ENCODE results near the gene SYT1. TPM values are rescaled to one million over a fixed set of nuclear protein-coding genes. Genes with fewer than 3 reads are reported as not detected.

SYT1 gene
- polyA plus RNA-seq, 3 donors: 0.72 TPM; not detected in 2

GRCh38 chr12:79302162-79302814 is 437.7 kb downstream of the SYT1 start:
- Histone ChIP-seq H3K9me3 (replicated peaks in 1 of 2; ENCODE audit: control insufficient read depth in 1 of 2, insufficient read depth in 1 of 2, low read length in 2 of 2) (no peaks in the 10 kb centered on the region), H3K27ac (ENCODE audit: low read depth in 1 of 2, low read length in 2 of 2) (no peak overlapping the region), H3K4me2 (replicated peaks; ENCODE audit: extremely low read depth, low read length, poor library complexity, severe bottlenecking) (no peak overlapping the region), H2AFZ (ENCODE audit: insufficient read depth, low read depth, low read length, poor library complexity, severe bottlenecking) (no peak overlapping the region), H3K4me3 (replicated peaks in 1 of 3; ENCODE audit: low read depth in 2 of 3, low read length in 3 of 3) (no peak overlapping the region), H3K4me1 (ENCODE audit: control insufficient read depth in 1 of 2, insufficient read depth in 2 of 2, low read length in 2 of 2) (no peaks in the 10 kb centered on the region), H3K79me2 (ENCODE audit: insufficient read depth, low read length) (no peaks in the 10 kb centered on the region), H3K36me3 (replicated peaks in 1 of 2; ENCODE audit: control insufficient read depth in 1 of 2, insufficient read depth in 2 of 2, low read length in 2 of 2) (no peaks in the 10 kb centered on the region), H3K27me3 (ENCODE audit: control insufficient read depth in 2 of 2, insufficient read depth in 2 of 2, low read length in 2 of 2) (no peaks in the 10 kb centered on the region), H3K9ac (ENCODE audit: insufficient read depth, low read length, poor library complexity, severe bottlenecking) (no peak overlapping the region), H4K20me1 (ENCODE audit: insufficient read depth, low read length) (no peaks in the 10 kb centered on the region)
- no peaks in the 10 kb centered on the region for H3K4me1 Mint-ChIP-seq
- intact Hi-C loops (cut with micrococcal nuclease): no loop called here
- no peak overlapping the region for H3K4me3 Mint-ChIP-seq
- whole genome bisulfite sequencing (ENCODE audit: insufficient coverage): 40% methylated on average over 1 of the region's 9 CpGs
- peaks cover 0 to 2% (median 0%) of the 10 kb centered on the region in 7 donors for H3K9me3 Mint-ChIP-seq
- DNase-seq: no peak
- no peak overlapping the region for H3K27ac Mint-ChIP-seq
- H3K27me3 Mint-ChIP-seq (ENCODE audit: low read depth in 3 of 3): no peaks in the 10 kb centered on the region
- no peaks in the 10 kb centered on the region for H3K36me3 Mint-ChIP-seq
- no peak for TF ChIP-seq CTCF (IDR thresholded peaks at IDR 0.05)

- H3K9me3 ChIP-seq (replicated peaks in 1 of 2; ENCODE audit: control insufficient read depth in 1 of 2, insufficient read depth in 1 of 2, low read length in 2 of 2): peaks cover 0 to 7% of the 10 kb centered on the region in 2 donors
- H3K9me3 Mint-ChIP-seq: peaks cover 0 to 14% (median 5%) of the 10 kb centered on the region in 7 donors
- DNase-seq: no peak
- H3K9ac ChIP-seq (ENCODE audit: insufficient read depth, low read length, poor library complexity, severe bottlenecking): no peak overlapping the region
- H3K27ac ChIP-seq (ENCODE audit: low read depth in 1 of 2, low read length in 2 of 2): no peak overlapping the region
- no peaks in the 10 kb centered on the region for H3K4me1 ChIP-seq (ENCODE audit: control insufficient read depth in 1 of 2, insufficient read depth in 2 of 2, low read length in 2 of 2)
- TF ChIP-seq CTCF (IDR thresholded peaks at IDR 0.05): no peak
- no peaks in the 10 kb centered on the region for H3K27me3 ChIP-seq (ENCODE audit: control insufficient read depth in 2 of 2, insufficient read depth in 2 of 2, low read length in 2 of 2)
- H3K4me3 Mint-ChIP-seq: no peak overlapping the region
- H3K4me1 Mint-ChIP-seq: no peaks in the 10 kb centered on the region
- 100% methylated on average over 1 of the region's 16 CpGs for WGBS (ENCODE audit: insufficient coverage)
- H4K20me1 ChIP-seq (ENCODE audit: insufficient read depth, low read length): no peaks in the 10 kb centered on the region
- H3K4me2 ChIP-seq (replicated peaks; ENCODE audit: extremely low read depth, low read length, poor library complexity, severe bottlenecking): no peak overlapping the region
- H2AFZ ChIP-seq (ENCODE audit: insufficient read depth, low read depth, low read length, poor library complexity, severe bottlenecking): no peak overlapping the region
- intact Hi-C loops (cut with micrococcal nuclease): no loop called here
- no peaks in the 10 kb centered on the region for H3K27me3 Mint-ChIP-seq (ENCODE audit: low read depth in 3 of 3)
- no peaks in the 10 kb centered on the region for H3K36me3 ChIP-seq (replicated peaks in 1 of 2; ENCODE audit: control insufficient read depth in 1 of 2, insufficient read depth in 2 of 2, low read length in 2 of 2)
- no peak overlapping the region for H3K27ac Mint-ChIP-seq
- no peaks in the 10 kb centered on the region for H3K36me3 Mint-ChIP-seq
- no peaks in the 10 kb centered on the region for H3K79me2 ChIP-seq (ENCODE audit: insufficient read depth, low read length)
- H3K4me3 ChIP-seq (replicated peaks in 1 of 3; ENCODE audit: low read depth in 2 of 3, low read length in 3 of 3): no peak overlapping the region
Observed at GRCh38 chr12:79307340-79307739, 442.8 kb downstream of the SYT1 start.

All from CD14-positive monocyte (primary cell).